GM18868 (cell line): ENCODE results near the gene TSFM.
"Not testable (repeated sequence)": the region's sequence is repeated elsewhere in the genome, so short reads cannot be mapped to it uniquely, and the experiment has no call there.

Experiments
- ATAC-seq: cut with Tn5 transposase; IDR thresholded peaks from one replicate; pipeline ENCODE4 v1.9.1; 2021; ENCODE audit warnings: mild to moderate bottlenecking, moderate library complexity; ENCODE audit not compliant: unreplicated experiment

TSFM gene

DNA sequence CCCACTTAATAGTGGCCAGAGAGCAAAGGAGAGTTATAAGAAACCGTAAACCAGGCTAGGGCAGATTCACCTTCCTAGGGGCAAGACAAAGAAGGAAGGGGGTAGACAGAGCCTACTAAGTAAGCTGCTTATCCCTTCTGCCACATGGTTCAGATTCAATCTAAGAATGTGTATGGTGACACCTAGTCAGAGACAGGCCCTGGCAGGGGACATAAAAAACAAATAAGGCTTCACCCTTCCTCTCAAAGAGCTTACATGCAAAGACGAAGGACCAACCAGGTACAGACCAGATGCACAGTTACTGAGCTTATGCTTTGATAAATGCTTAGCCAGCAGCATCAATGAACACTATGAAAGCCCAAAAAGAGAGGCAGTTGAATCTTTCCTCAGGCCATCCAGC, 20.1 kb upstream of the TSFM start:
- no peak for ATAC-seq

GRCh38 chr12:57763881-57764661, 18.5 kb upstream of the TSFM start:
- ATAC-seq = no peak

DNA sequence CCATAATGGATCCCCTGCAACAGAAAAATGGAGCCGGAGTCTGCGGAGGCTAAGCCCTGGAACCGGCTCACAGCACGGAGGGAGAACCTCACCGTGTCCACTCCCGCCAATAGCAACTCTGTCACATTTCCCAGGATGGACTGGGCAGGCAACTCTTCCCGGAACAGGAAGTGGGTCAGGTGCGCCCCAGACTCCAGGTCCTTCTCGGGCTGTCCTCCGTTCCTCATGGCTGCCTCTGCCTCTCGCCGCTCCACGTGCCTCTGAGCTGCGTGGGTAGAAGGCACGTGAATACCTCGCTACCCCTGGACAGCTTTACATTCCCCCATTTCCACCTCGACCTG, 18.0 kb upstream of the TSFM start:
- ATAC-seq = peak; percentile 14

DNA sequence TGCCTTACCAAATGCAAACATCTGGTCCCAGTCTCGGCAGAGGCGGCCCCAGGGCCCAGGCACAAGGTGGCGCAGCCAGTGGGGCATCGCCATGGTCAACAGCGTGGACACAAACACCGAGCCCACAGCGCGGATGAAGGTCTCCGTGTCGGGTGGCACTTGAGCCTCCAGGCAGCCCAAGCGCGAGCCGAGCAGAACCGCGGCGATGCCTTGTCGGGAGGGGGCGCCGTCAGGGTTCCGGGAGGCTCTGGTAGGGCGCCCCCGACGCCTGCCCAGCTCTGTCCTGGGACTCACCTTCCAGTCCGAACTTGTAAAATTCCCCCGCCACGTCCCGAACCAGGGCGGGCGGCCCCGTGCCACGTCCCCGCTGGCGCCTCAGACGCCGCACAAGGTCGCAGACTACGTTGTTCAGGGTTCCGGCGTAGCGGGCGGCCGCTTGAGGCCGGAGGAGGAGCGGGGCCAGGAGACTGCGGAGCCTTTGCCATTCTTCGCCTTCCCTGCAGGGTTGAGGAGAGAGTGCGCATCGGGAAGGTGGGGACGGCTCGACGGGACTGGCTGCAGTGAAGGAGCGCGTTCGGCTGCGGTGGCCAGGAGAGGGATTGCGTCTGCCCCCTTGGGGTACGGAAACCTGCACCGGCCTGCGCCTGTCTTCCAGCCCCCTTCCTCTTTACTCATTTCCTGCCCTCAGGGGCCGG, 17.4 kb upstream of the TSFM start:
- ATAC-seq = peak; percentile 67

DNA sequence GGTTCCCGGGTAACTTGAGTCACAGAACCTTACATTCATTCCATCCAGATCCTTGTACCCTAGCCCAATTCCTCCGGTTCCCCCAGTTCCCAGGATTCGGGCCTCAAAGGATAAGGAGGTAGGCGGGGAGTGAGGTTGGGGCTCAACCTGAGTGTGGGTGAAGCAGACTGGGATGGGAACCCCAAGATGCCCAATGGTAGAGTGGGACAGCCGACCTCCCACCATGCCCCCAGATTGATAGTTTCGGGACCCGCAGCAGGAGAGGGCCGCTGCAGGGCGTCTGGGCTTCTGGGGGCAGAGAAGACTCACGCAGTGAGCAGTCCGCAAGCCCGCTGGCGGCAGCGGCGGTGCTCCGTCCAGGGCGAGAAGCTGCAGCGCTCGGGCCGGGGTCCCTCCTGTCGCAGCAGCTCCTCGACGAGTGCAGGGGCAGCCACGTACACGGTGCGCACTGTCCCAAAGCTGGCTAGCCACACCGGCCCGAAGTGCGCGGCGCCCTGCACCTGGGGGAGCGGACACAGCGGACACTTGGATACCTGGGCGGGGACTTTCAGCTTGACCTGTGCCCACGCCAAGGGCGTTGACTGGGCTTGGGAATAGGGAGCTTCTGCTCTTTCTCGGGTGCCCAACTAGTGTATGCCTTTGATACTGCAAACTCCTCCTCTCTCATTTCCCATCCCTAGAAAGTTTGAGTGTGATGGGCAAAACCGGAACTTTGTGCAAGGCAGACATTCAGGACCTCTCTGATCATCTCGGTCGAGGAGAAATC, 16.7 kb upstream of the TSFM start:
- ATAC-seq = no peak

DNA sequence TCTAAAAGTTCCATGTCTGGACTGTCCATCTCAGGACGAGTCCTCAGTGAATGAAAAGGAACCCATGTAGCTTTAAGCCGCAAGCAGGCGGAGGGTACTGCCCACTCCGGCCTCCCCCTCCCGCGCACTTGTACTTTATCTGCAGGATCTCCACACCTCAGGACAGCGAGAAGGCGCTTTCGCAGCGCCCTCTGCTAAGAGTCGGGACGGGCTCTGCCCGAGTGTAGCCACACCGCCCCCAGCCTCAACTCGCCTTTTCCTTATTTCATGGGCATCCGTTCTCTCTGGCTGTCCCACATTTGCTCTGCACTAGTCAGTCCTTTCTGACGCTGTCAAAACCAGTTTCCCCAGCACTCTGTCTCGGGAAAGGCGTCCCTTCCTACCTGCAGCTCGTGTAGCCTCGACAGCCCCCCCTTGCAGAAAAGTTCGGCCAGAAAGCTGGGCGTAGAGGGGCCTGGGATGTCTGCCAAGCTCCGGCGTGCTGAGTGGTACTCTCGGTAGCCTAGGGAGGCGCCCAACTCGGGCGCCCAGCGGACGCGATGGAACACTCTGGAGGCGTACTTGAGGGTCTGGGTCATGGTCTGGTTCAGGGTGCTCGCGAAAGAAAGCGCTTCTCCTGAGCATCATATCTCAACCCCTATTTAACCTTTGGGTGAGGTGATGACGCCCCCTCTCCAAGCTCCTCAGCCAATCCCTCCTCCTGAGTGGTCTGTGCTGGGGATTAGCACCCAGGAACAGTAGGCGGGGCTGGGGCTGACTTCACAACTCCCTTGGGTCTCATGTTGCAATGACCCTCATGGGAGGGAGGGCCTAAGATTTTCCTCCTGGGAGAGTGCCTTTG, 15.9 kb upstream of the TSFM start, which contains the start of gene CYP27B1:
Gene CYP27B1, minus strand, starts transcription at position 615 of the 841 bp plus-strand sequence. Its CDS starts 37 bp downstream, at position 578.
- ATAC-seq = no peak

DNA sequence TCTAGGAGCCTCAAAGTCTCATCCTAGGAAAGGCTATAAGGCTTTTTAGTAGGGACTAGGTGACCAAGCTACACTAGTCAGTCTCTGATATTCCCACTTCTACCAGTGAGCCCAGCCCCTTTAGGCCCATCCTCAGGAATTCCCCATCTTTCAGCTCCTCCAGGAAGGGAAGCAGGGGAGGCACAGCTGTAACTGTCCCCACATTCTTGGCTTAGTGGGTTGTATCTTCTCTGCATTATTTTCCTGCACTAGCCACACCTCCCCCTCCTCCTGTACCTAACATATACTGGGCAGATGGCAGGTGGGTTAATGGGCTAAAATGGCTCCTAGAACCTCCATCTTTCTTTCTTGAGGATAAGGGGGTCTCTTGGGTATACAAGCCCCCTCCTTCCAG, 15.3 kb upstream of the TSFM start:
- no peak for ATAC-seq

GRCh38 chr12:57767876-57768275, 14.7 kb upstream of the TSFM start:
- ATAC-seq = no peak

GRCh38 chr12:57769594-57769993, 13.0 kb upstream of the TSFM start:
- ATAC-seq = no peak

DNA sequence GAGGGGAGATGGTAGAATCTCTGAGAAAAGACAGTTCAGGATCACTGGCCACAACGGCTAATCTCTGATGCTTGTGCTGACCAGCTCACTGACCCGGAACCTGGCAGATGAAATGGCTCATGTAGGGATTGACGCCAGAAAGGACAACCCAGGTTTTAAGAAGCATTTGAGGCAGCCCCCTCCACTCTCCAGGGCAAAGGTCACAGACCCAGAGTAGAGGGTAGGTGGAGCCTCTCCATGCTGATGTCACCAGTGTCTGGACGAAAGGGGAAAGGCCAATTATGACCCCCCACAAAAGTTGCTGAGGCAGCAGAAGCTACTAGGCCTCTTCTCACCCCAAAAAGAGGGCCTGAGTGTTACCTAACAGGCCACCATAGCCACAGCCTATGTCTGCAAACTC, 11.9 kb upstream of the TSFM start:
- no peak for ATAC-seq

DNA sequence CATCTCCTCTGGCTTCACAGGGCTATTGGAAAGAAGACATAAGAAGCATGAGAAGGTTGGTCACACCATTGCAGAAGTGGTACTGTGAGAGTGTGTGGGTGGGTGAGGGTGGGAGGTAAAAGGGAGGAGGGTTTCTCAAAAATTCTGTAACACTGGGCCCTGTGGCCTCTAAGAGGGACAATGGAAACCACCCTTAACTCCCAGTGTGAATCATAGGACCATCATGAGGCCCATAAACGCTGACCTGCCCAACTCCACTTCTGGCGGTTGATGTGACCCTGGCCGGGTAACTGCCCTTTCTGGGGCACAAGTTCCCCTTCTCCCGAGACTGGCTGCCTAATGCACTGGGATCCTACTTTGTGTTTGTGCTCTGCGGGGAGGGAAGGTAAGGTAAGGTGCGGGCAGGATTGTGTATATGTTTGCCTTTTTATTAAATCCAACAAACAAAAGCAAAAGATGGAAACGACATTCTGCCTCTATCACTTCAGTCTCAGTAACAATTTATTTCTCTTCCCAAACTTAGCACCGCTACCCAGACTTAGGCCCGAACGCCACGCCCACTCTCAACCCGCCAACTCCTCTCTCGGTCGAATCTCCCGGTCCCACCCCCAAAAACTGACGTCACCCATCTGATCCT, 11.2 kb upstream of the TSFM start:
- peak; percentile 80 for ATAC-seq

GRCh38 chr12:57771873-57772428, 10.6 kb upstream of the TSFM start, which contains the start of gene METTL1:
METTL1 (minus strand) TSS chr12:57772105; CDS start chr12:57772083, 22 bp downstream.
- peak; percentile 83 for ATAC-seq

DNA sequence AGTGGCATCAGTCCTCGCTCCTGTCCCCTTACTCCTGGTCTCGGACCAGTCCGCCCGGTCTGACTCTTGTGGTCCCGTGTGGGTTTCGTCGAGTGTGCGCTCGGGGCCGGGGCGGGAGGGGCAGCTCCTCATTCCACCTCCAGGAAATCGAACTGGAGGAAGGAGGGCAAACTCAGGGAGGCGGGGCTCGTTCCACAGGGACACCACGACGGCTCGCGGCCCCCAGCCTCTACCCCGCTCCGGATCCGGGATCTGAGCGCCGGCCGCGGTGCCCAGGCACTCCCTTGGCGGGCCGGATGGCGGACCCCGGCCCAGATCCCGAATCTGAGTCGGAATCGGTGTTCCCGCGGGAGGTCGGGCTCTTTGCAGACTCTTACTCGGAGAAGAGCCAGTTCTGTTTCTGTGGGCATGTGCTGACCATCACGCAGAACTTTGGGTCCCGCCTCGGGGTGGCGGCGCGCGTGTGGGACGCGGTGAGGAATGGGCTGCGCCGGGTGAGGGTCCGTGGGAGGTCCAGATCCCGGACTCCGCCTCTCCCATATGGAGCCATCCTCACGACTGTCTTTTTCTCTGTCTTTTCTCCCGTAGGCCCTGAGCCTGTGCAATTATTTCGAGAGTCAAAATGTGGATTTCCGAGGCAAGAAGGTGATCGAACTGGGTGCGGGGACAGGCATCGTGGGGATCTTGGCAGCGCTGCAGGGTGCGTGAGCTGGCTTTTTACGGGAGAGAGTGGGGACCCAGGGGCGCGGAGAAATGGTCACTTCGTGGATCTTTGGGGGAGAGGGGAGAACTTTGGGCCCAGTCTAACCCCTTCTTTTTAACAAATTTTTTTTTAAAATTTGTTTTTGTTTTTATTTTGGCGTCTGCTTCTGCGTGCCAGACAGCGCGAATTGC, 9.9 kb upstream of the TSFM start, which contains the start of gene EEF1AKMT3:
Gene EEF1AKMT3, plus strand, starts transcription at position 186 of the 894 bp plus-strand sequence. Its CDS starts 111 bp downstream, at position 297.
- peak; percentile 27 for ATAC-seq

- not testable (repeated sequence) for ATAC-seq
These were observed 8.0 kb upstream of the TSFM start for GRCh38 chr12:57774634-57775033.

- no peak for ATAC-seq
These were observed 7.5 kb upstream of the TSFM start for GRCh38 chr12:57775044-57775443.

- ATAC-seq = no peak
These were observed 6.9 kb upstream of the TSFM start for GRCh38 chr12:57775563-57776246.

- no peak for ATAC-seq
These were observed 6.4 kb upstream of the TSFM start for GRCh38 chr12:57776247-57776587.

GRCh38 chr12:57777367-57777766, 5.2 kb upstream of the TSFM start:
- ATAC-seq = no peak
